H9 (cell line): ENCODE measurements around the gene STK32C. TPM values are rescaled to one million over a fixed set of nuclear protein-coding genes. Genes with fewer than 3 reads are reported as not detected.

Experiments
- DNase-seq: peaks from one replicate; pipeline ENCODE4 v3.0.0-alpha.2; 2017
- H2AFZ ChIP-seq: one replicate; pipeline ENCODE4 v1.6.1; 2013; ENCODE audit warnings: mild to moderate bottlenecking, low read length, control low read depth, moderate library complexity
- H2AK5ac ChIP-seq: 2 replicates; pipeline ENCODE4 v1.6.1; 2013; ENCODE audit warnings: low read length, control low read depth, mixed read lengths; ENCODE audit not compliant: insufficient read length
- H2BK120ac ChIP-seq: one replicate; pipeline ENCODE4 v1.6.1; 2013; ENCODE audit warnings: low read depth, mild to moderate bottlenecking, low read length, control low read depth, inconsistent platforms; ENCODE audit not compliant: poor library complexity, severe bottlenecking
- H2BK12ac ChIP-seq: 2 replicates; pipeline ENCODE4 v1.6.1; 2013; ENCODE audit warnings: low read length, control low read depth, mixed read lengths, low read depth; ENCODE audit not compliant: insufficient read length
- H2BK15ac ChIP-seq: 2 replicates; pipeline ENCODE4 v1.6.1; 2013; ENCODE audit warnings: low read depth, low read length, control low read depth
- H2BK20ac ChIP-seq: one replicate; pipeline ENCODE4 v1.6.1; 2013; ENCODE audit warnings: low read depth, mild to moderate bottlenecking, low read length, control low read depth, inconsistent platforms; ENCODE audit not compliant: poor library complexity, severe bottlenecking
- H2BK5ac ChIP-seq: 2 replicates; pipeline ENCODE4 v1.6.1; 2013; ENCODE audit warnings: low read length, control low read depth, mixed read lengths; ENCODE audit not compliant: insufficient read length
- H3K14ac ChIP-seq: 2 replicates; pipeline ENCODE4 v1.6.1; 2013; ENCODE audit warnings: low read length, control low read depth; ENCODE audit not compliant: insufficient read depth
- H3K18ac ChIP-seq: 2 replicates; pipeline ENCODE4 v1.6.1; 2013; ENCODE audit warnings: low read depth, mild to moderate bottlenecking, mixed read lengths, low read length, control low read depth; ENCODE audit not compliant: insufficient read length
- H3K23ac ChIP-seq: 2 replicates; pipeline ENCODE4 v1.6.1; 2013; ENCODE audit warnings: low read length, control low read depth, mixed read lengths, low read depth; ENCODE audit not compliant: insufficient read length
- H3K23me2 ChIP-seq: 2 replicates; pipeline ENCODE4 v1.6.1; 2013; ENCODE audit warnings: low read depth, mild to moderate bottlenecking, mixed read lengths, low read length, control low read depth; ENCODE audit not compliant: insufficient read length, poor library complexity, severe bottlenecking
- H3K27ac ChIP-seq: 2 replicates; pipeline ENCODE4 v1.5.1; 2013; ENCODE audit warnings: low read length, control low read depth, mixed read lengths, low read depth; ENCODE audit not compliant: insufficient read length
- H3K27me3 ChIP-seq: 2 replicates; pipeline ENCODE4 v1.6.1; 2013; ENCODE audit warnings: low read length, control low read depth, inconsistent platforms; ENCODE audit not compliant: insufficient read depth
- H3K4ac ChIP-seq: 2 replicates; pipeline ENCODE4 v1.6.1; 2013; ENCODE audit warnings: low read depth, mild to moderate bottlenecking, control low read depth, inconsistent platforms, low read length, moderate library complexity
- H3K4me1 ChIP-seq: 2 replicates; pipeline ENCODE4 v1.6.1; 2013; ENCODE audit warnings: low read length, control low read depth, inconsistent platforms; ENCODE audit not compliant: insufficient read depth
- H3K4me2 ChIP-seq: 2 replicates; pipeline ENCODE4 v1.6.1; 2013; ENCODE audit warnings: low read length, control low read depth, mixed read lengths; ENCODE audit not compliant: insufficient read length, insufficient read depth
- H3K56ac ChIP-seq: 2 replicates; pipeline ENCODE4 v1.6.1; 2013; ENCODE audit warnings: low read depth, mild to moderate bottlenecking, mixed read lengths, low read length, control low read depth; ENCODE audit not compliant: insufficient read length
- H3K79me1 ChIP-seq: 2 replicates; pipeline ENCODE4 v1.6.1; 2013; ENCODE audit warnings: low read depth, mild to moderate bottlenecking, moderate library complexity, low read length, control low read depth, inconsistent platforms; ENCODE audit not compliant: insufficient read depth, poor library complexity, severe bottlenecking
- H3K79me2 ChIP-seq: 2 replicates; pipeline ENCODE4 v1.6.1; 2013; ENCODE audit warnings: low read length, control low read depth, inconsistent platforms; ENCODE audit not compliant: insufficient read depth
- H3K9ac ChIP-seq: 2 replicates; pipeline ENCODE4 v1.6.1; 2013; ENCODE audit warnings: low read length, control low read depth, mixed read lengths; ENCODE audit not compliant: insufficient read length; ENCODE audit errors: extremely low read depth
- H3K9me3 ChIP-seq: one replicate; pipeline ENCODE4 v1.6.1; 2013; ENCODE audit warnings: low read depth, low read length, inconsistent platforms; ENCODE audit not compliant: control insufficient read depth
- H3T11ph ChIP-seq: one replicate; pipeline ENCODE4 v1.6.1; 2013; ENCODE audit warnings: mild to moderate bottlenecking, low read length, control low read depth, inconsistent platforms
- H4K20me1 ChIP-seq: one replicate; pipeline ENCODE4 v1.6.1; 2013; ENCODE audit not compliant: control insufficient read depth, insufficient read length, insufficient read depth
- H4K5ac ChIP-seq: 2 replicates; pipeline ENCODE4 v1.6.1; 2013; ENCODE audit warnings: low read depth, mild to moderate bottlenecking, mixed read lengths, low read length, control low read depth; ENCODE audit not compliant: insufficient read length
- H4K8ac ChIP-seq: replicated peaks from 2 replicates; pipeline ENCODE4 v1.6.1; 2013; ENCODE audit warnings: low read length, control low read depth, mixed read lengths, low read depth; ENCODE audit not compliant: insufficient read length
- H4K91ac ChIP-seq: 2 replicates; pipeline ENCODE4 v1.6.1; 2013; ENCODE audit warnings: low read depth, mild to moderate bottlenecking, moderate library complexity, mixed read lengths, low read length, control low read depth; ENCODE audit not compliant: insufficient read length
- H3K27ac Mint-ChIP-seq, 3 experiments: 2 replicates in 2 of 3; 3 replicates in 1 of 3; pipeline ENCODE4 v1.8.0; 2020 to 2021; ENCODE audit warnings: mixed read lengths in 3 of 3, mild to moderate bottlenecking in 1 of 3, moderate library complexity in 1 of 3
- H3K27me3 Mint-ChIP-seq: 2 replicates; pipeline ENCODE4 v1.8.0; 2021; ENCODE audit warnings: low read depth, mild to moderate bottlenecking, moderate library complexity, mixed read lengths
- H3K36me3 Mint-ChIP-seq, 3 experiments: 2 replicates in 2 of 3; 3 replicates in 1 of 3; pipeline ENCODE4 v1.8.0; 2020 to 2021; ENCODE audit warnings: low read depth in 3 of 3, mixed read lengths in 3 of 3; ENCODE audit not compliant: insufficient read depth in 1 of 3
- H3K4me1 Mint-ChIP-seq, 2 experiments: 2 replicates each; pipeline ENCODE4 v1.8.0; 2020; ENCODE audit warnings: mixed read lengths in 2 of 2
- H3K4me3 Mint-ChIP-seq, 2 experiments: 2 replicates in 1 of 2; 3 replicates in 1 of 2; pipeline ENCODE4 v1.8.0; 2020 to 2021; ENCODE audit warnings: mild to moderate bottlenecking in 2 of 2, mixed read lengths in 2 of 2, moderate library complexity in 1 of 2
- H3K9me3 Mint-ChIP-seq, 2 experiments: 2 replicates in 1 of 2; 3 replicates in 1 of 2; pipeline ENCODE4 v1.8.0; 2020; ENCODE audit warnings: mild to moderate bottlenecking in 2 of 2, mixed read lengths in 2 of 2, moderate library complexity in 1 of 2
- CTCF ChIP-seq: fragments of 200-600 bp; sonication (generic); conservative IDR thresholded peaks from 3 replicates; pipeline ENCODE4 v1.8.0; 2021; ENCODE audit warnings: antibody characterized with exemption, mild to moderate bottlenecking
- WGBS: extraction: QIAGEN DNeasy Blood & Tissue Kit; methylation state at CpG from one replicate; pipeline ENCODE4 v1.1.7; 2013; ENCODE audit warnings: missing lambda C conversion rate, low lambda C conversion rate, mixed read lengths; ENCODE audit not compliant: insufficient read length; ENCODE audit errors: extremely low coverage; 5-methylcytosine and 5-hydroxymethylcytosine counted together
- total RNA-seq: library from RNA; stranded (reverse); gene quantifications from 2 replicates; pipeline ENCODE4 v1.2.1, GENCODE V29; 2021

Gene STK32C
- total RNA-seq, 1 experiment from 2014 or later: 11.3 TPM

GRCh38 chr10:132274581-132274980 lies 33.2 kb downstream of the STK32C start:
- H2AK5ac ChIP-seq: no peak overlapping the region
- no peak overlapping the region for H4K8ac ChIP-seq
- no peak overlapping the region for H3K27ac Mint-ChIP-seq
- no peak overlapping the region for H2BK5ac ChIP-seq
- H3K27me3 Mint-ChIP-seq: no peaks in the 10 kb centered on the region; the same call in 1 of the 2 replicates
- no peak overlapping the region for H3K4ac ChIP-seq
- no peaks in the 10 kb centered on the region for H3K79me2 ChIP-seq
- no peak overlapping the region for H2BK20ac ChIP-seq
- H3K9me3 ChIP-seq: no peaks in the 10 kb centered on the region
- no peak overlapping the region for H3T11ph ChIP-seq
- H3K27ac ChIP-seq: no peak overlapping the region
- peaks cover 0 to 5% of the 10 kb centered on the region in 2 experiments; a peak in 1 of 4 replicates for H3K4me1 Mint-ChIP-seq
- no peak for TF ChIP-seq CTCF
- no peak overlapping the region for H4K5ac ChIP-seq
- H3K27me3 ChIP-seq: no peaks in the 10 kb centered on the region
- H3K18ac ChIP-seq: no peak overlapping the region
- no peak overlapping the region for H3K9ac ChIP-seq
- WGBS: no CpG with 5 or more reads among the region's 19 CpGs
- no peak overlapping the region for H2BK120ac ChIP-seq
- no peak overlapping the region for H2BK15ac ChIP-seq
- no peak overlapping the region for H3K4me3 Mint-ChIP-seq
- H3K79me1 ChIP-seq: no peaks in the 10 kb centered on the region
- H3K9me3 Mint-ChIP-seq: no peaks in the 10 kb centered on the region
- no peak overlapping the region for H3K14ac ChIP-seq
- no peak overlapping the region for H3K56ac ChIP-seq
- no peak overlapping the region for H3K4me2 ChIP-seq
- no peaks in the 10 kb centered on the region for H4K20me1 ChIP-seq
- H3K36me3 Mint-ChIP-seq: no peaks in the 10 kb centered on the region
- no peak for DNase-seq
- no peak overlapping the region for H2AFZ ChIP-seq
- H4K91ac ChIP-seq: no peak overlapping the region
- no peaks in the 10 kb centered on the region for H3K23me2 ChIP-seq
- no peak overlapping the region for H2BK12ac ChIP-seq
- H3K23ac ChIP-seq: no peak overlapping the region
- no peaks in the 10 kb centered on the region for H3K4me1 ChIP-seq
